ENCODE measurements around the gene FAR1. TPM values are rescaled to one million over a fixed set of nuclear protein-coding genes. Genes with fewer than 3 reads are reported as not detected.

The FAR1 gene
- total RNA-seq, 4 donors from 2014 or later: 9.8 to 29.0 (median 16.4) TPM

DNA sequence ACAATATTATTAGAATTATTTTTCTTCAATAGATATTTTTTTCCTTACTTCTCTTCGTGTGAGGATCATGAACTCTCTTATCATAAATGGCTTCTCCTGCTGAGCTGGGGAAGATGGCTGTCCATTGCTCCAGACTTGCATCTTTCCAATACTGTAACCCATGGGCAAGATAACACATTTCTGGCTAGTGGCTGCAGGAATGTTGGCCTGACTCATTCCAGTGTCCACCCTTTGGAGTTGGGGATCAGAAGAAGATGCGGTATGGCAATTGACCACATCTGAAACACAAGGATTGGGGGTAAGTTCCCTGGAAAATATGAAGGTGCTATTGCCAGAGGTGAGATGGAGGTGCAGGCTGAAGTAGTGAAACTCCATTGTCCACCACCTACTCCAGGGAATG, 92.8 kb downstream of the FAR1 start:
- Histone ChIP-seq H3K9me3 (no peaks in the 10 kb centered on the region), H3K4me3 (no peak overlapping the region), H3K27me3 (no peaks in the 10 kb centered on the region), H3K27ac (no peak overlapping the region), H3K36me3 (no peaks in the 10 kb centered on the region), H3K4me1 (no peaks in the 10 kb centered on the region)
- TF ChIP-seq, protein P1, sequence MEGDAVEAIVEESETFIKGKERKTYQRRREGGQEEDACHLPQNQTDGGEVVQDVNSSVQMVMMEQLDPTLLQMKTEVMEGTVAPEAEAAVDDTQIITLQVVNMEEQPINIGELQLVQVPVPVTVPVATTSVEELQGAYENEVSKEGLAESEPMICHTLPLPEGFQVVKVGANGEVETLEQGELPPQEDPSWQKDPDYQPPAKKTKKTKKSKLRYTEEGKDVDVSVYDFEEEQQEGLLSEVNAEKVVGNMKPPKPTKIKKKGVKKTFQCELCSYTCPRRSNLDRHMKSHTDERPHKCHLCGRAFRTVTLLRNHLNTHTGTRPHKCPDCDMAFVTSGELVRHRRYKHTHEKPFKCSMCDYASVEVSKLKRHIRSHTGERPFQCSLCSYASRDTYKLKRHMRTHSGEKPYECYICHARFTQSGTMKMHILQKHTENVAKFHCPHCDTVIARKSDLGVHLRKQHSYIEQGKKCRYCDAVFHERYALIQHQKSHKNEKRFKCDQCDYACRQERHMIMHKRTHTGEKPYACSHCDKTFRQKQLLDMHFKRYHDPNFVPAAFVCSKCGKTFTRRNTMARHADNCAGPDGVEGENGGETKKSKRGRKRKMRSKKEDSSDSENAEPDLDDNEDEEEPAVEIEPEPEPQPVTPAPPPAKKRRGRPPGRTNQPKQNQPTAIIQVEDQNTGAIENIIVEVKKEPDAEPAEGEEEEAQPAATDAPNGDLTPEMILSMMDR (IDR thresholded peaks at IDR 0.05): no peak
- TF ChIP-seq POLR2A (IDR thresholded peaks at IDR 0.05) (no peak), POLR2AphosphoS5 (IDR thresholded peaks at IDR 0.05) (no peak), EP300 (IDR thresholded peaks at IDR 0.05) (no peak)
- no peak for DNase-seq (ENCODE audit: low spot score in 2 of 2)
- 87% methylated on average over 2 of the region's 2 CpGs for WGBS

- Histone ChIP-seq H3K27ac (no peak overlapping the region), H3K9me3 (no peaks in the 10 kb centered on the region), H3K27me3 (no peaks in the 10 kb centered on the region), H3K4me3 (no peak overlapping the region), H3K4me1 (no peaks in the 10 kb centered on the region), H3K36me3 (no peaks in the 10 kb centered on the region)
- no peak for DNase-seq (ENCODE audit: low spot score in 2 of 2)
- TF ChIP-seq POLR2A (IDR thresholded peaks at IDR 0.05) (no peak), POLR2AphosphoS5 (IDR thresholded peaks at IDR 0.05) (no peak), EP300 (IDR thresholded peaks at IDR 0.05) (no peak)
- TF ChIP-seq, protein P1 (IDR thresholded peaks at IDR 0.05): no peak
- WGBS: 42% methylated on average over 2 of the region's 2 CpGs
Observed at GRCh38 chr11:13761716-13762115, 93.2 kb downstream of the FAR1 start.

DNA sequence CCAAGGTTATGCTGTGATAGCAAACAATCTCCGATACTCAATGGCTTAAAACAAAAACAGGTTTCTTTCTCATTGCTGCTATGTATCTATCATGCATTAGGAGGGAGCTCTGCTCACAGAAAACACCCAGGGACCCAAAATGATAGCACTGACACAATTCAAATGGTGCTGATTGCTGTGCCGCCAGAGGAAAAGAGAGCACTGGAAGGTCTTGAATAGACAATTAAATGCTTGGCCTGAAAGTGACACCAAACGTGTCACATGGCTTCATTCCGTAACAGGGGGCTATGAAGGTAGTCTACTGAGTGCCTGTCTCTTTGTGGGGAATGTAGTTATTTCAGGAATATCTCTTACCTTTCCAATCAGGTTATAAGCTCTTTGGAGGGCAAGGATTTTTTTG, 94.2 kb downstream of the FAR1 start:
- WGBS: 81% methylated on average over 4 of the region's 4 CpGs
- no peaks in the 10 kb centered on the region for H3K36me3 ChIP-seq
- TF ChIP-seq POLR2AphosphoS5 (IDR thresholded peaks at IDR 0.05) (no peak), EP300 (IDR thresholded peaks at IDR 0.05) (no peak), POLR2A (IDR thresholded peaks at IDR 0.05) (no peak)
- TF ChIP-seq, protein P1 (IDR thresholded peaks at IDR 0.05): no peak
- H3K27me3 ChIP-seq: no peaks in the 10 kb centered on the region
- H3K4me3 ChIP-seq: no peak overlapping the region
- DNase-seq (ENCODE audit: low spot score in 2 of 2): no peak
- H3K4me1 ChIP-seq: no peaks in the 10 kb centered on the region
- no peak overlapping the region for H3K27ac ChIP-seq
- H3K9me3 ChIP-seq: no peaks in the 10 kb centered on the region

DNA sequence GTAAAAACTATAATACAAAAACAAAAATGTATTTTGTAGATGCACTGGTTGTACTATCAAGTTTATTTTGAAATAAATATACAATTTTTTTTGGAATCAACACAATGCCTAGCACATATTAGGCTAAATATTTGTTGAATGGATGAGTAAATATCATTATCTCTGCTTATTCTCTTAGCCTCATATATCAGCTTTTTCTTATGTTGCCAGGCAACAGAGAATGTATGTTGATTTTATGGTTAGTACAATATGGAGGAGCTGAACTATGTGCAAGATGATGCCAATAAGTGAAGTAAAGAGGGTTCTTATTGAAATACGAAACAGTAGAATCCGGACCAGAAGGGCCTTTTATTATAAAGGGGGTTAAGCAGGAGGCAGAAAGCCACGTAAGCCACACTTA, 94.9 kb downstream of the FAR1 start:
- no peak for TF ChIP-seq EP300 (IDR thresholded peaks at IDR 0.05)
- no peak for TF ChIP-seq POLR2A (IDR thresholded peaks at IDR 0.05)
- TF ChIP-seq, protein P1 (IDR thresholded peaks at IDR 0.05): no peak
- no peak for TF ChIP-seq POLR2AphosphoS5 (IDR thresholded peaks at IDR 0.05)
- Histone ChIP-seq H3K9me3 (no peaks in the 10 kb centered on the region), H3K36me3 (no peaks in the 10 kb centered on the region), H3K27me3 (no peaks in the 10 kb centered on the region), H3K4me3 (no peak overlapping the region), H3K27ac (no peak overlapping the region), H3K4me1 (no peaks in the 10 kb centered on the region)
- no peak for DNase-seq (ENCODE audit: low spot score in 2 of 2)
- WGBS: 93% methylated on average over 3 of the region's 3 CpGs

- DNase-seq (ENCODE audit: low spot score in 2 of 2): no peak
- 81% methylated on average over 3 of the region's 3 CpGs for WGBS
- TF ChIP-seq POLR2A (IDR thresholded peaks at IDR 0.05) (no peak), POLR2AphosphoS5 (IDR thresholded peaks at IDR 0.05) (no peak), EP300 (IDR thresholded peaks at IDR 0.05) (no peak)
- TF ChIP-seq, protein P1 (IDR thresholded peaks at IDR 0.05): no peak
Observed at GRCh38 chr11:13765886-13766285, 97.4 kb downstream of the FAR1 start.

More at GRCh38 chr11:13765886-13766285, 97.4 kb downstream of the FAR1 start:
- H3K4me1 ChIP-seq: no peaks in the 10 kb centered on the region
- H3K9me3 ChIP-seq: no peaks in the 10 kb centered on the region
- no peaks in the 10 kb centered on the region for H3K27me3 ChIP-seq
- no peak overlapping the region for H3K27ac ChIP-seq
- H3K36me3 ChIP-seq: no peaks in the 10 kb centered on the region
- H3K4me3 ChIP-seq: no peak overlapping the region
